Measurements from ENCODE around the gene PPM1D. TPM values are rescaled to one million over a fixed set of nuclear protein-coding genes. Genes with fewer than 3 reads are reported as not detected.
A peak's percentile ranks its signal among the peaks of the same experiment; 100 is the strongest.

PPM1D gene
- total and polyA plus RNA-seq, 10 donors, result 2.7 to 19.8 (median 16.1) TPM

GRCh38 chr17:60600490-60601446, 775 bp downstream of the PPM1D start:
- Histone ChIP-seq H3K36me3 (no peaks in the 10 kb centered on the region), H3K4me1 (peaks cover 22 to 72% (median 52%) of the 10 kb centered on the region in 6 donors), H3K9me3 (no peaks in the 10 kb centered on the region), H3K27ac (peak overlapping the region; percentile 81 to 99 (median 97)), H3K27me3 (replicated peaks in 1 of 7) (no peaks in the 10 kb centered on the region), H3K4me3 (peak overlapping the region; percentile 58 to 98 (median 86))
- no peak for TF ChIP-seq POLR2A (IDR thresholded peaks at IDR 0.05)
- peak; percentile 45 to 83 (median 74) for TF ChIP-seq CTCF (IDR thresholded peaks at IDR 0.05 in 8 of 11, conservative IDR thresholded peaks at IDR 0.05 in 3 of 11)
- peak in 1 of 3 donors; percentile 51 for TF ChIP-seq POLR2AphosphoS5 (IDR thresholded peaks at IDR 0.05)
- DNase-seq, result no peak
- intact Hi-C loops (cut with DNase I; ENCODE audit: low total_unique reads), result no loop called here
- WGBS, 5 donors, result 0 to 1% (median 0%) methylated on average over 29 to 69 of the region's 69 CpGs

DNA sequence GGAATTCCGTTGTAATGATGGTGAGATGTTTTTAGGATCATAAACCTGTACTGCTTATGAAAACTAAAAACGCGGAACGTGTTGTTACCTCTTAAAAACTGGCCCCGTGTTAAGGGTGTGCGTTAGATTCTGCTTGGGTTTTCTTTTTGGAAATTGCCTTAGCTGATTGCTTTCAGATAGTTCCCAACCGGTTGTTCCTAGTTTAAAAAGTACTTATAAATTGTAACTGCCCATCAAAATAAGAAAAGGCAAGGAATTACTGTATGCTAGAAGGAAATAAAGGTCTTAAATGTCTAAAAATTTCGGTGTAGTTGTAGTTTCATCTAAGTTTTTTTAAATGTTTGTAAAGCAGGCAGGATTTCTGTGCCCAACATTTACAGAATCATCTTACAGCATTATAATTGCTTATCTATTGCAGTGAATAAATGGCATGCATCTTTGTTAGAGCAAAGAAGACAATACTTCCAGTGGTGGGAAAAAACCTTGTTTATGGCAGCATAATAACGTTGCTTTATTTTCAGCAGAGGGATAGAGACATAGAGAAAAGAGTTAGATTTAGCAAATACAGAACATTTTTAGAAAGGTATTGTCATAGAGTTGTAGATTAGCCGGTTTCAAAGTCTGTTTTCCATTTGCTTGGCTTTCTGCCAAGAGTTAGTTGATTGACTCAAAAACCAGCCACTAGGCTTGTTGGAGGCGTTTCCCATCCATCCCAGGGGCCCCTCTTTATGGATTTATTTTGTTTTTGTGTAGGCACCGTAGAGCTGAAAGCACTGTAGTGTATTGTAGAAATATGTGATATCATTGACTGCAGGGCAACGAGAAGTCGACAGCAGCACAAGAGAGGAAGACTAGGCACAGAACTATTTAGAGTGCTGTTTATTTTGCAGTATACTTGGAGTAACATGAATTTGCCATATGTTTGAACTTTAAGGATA, 1.7 kb downstream of the PPM1D start:
- Histone ChIP-seq H3K36me3 (no peaks in the 10 kb centered on the region), H3K27me3 (replicated peaks in 1 of 7) (no peaks in the 10 kb centered on the region), H3K27ac (peak overlapping the region in 7 of 8 donors; percentile 93 to 99 (median 97)), H3K4me3 (peak overlapping the region; percentile 58 to 98 (median 86)), H3K9me3 (no peaks in the 10 kb centered on the region), H3K4me1 (peaks cover 22 to 82% (median 53%) of the 10 kb centered on the region in 6 donors)
- intact Hi-C loops (cut with DNase I; ENCODE audit: low total_unique reads), result no loop called here
- no peak for DNase-seq
- WGBS, 5 donors, result 1 to 2% (median 1%) methylated on average over 14 of the region's 14 CpGs
- TF ChIP-seq CTCF (IDR thresholded peaks at IDR 0.05 in 8 of 11, conservative IDR thresholded peaks at IDR 0.05 in 3 of 11) (peak in 3 of 11 experiments; percentile 1 to 49 (median 11)), POLR2AphosphoS5 (IDR thresholded peaks at IDR 0.05) (peak in 1 of 3 donors; percentile 55), POLR2A (IDR thresholded peaks at IDR 0.05) (peak in 1 of 3 donors; percentile 7)

- DNase-seq, result no peak
- WGBS, 5 donors, result 18 to 45% (median 29%) methylated on average over 12 of the region's 12 CpGs
- peak overlapping the region; percentile 58 to 98 (median 86) for H3K4me3 ChIP-seq
- H3K27me3 ChIP-seq (replicated peaks in 1 of 7), result no peaks in the 10 kb centered on the region
- no peaks in the 10 kb centered on the region for H3K9me3 ChIP-seq
- H3K27ac ChIP-seq, result peak overlapping the region in 3 of 8 donors; percentile 5 to 99 (median 97)
- intact Hi-C loops (cut with DNase I; ENCODE audit: low total_unique reads), result no loop called here
- TF ChIP-seq CTCF (IDR thresholded peaks at IDR 0.05 in 8 of 11, conservative IDR thresholded peaks at IDR 0.05 in 3 of 11) (no peak), POLR2A (IDR thresholded peaks at IDR 0.05) (no peak), POLR2AphosphoS5 (IDR thresholded peaks at IDR 0.05) (no peak)
- no peaks in the 10 kb centered on the region for H3K36me3 ChIP-seq
- H3K4me1 ChIP-seq, result peaks cover 22 to 88% (median 56%) of the 10 kb centered on the region in 6 donors
These were observed 2.4 kb downstream of the PPM1D start for GRCh38 chr17:60602385-60602742.
